ENCODE data around the gene SLC40A1. TPM values are rescaled to one million over a fixed set of nuclear protein-coding genes. Genes with fewer than 3 reads are reported as not detected.
A peak's percentile ranks its signal among the peaks of the same experiment; 100 is the strongest.

SLC40A1 gene
- total and polyA plus RNA-seq, 2 of the 13 experiments (the other 11 are each of a cell fraction or from before 2014, with no cell fraction given), result 10.6 to 24.9 TPM

DNA sequence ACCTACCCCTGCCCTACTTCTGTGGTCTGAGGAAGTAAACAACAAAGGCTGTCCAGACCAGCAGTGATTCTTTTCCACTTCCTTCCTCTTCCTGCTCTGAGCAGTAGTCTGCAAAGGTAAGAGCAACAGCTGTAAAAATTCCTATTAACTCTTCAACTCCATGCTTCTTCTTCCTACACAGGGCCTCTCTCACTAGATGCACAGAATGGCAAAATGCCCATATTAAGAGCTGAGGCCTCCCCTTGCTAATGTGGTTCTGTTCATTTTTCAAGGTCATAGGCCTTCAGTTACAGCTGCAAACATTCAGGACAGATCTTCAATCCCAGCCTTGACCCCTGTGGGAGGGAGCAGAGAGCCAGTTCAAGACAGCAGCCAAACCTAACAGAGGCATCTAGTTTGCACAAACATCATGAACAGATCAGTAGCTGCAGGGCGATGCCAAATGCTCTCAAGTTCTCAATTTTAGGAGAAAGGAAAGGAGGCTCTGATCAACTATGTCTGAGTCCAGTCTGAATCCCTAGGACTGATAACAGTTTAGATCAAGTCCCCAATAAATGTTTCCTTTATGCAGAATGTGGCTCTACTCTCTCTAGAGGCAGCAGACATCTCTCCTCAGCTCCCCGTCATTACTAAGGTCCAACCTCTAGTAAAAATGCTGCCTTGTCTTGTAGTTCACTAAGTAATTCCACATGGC lies 20.9 kb downstream of the SLC40A1 start (continued):
- TF ChIP-seq NR2C2 (CRISPR knock-in tag; IDR thresholded peaks at IDR 0.05; ENCODE audit: borderline replicate concordance), result 0 out of 2 replicates have a peak, but pooled peaks have one; percentile 32
- no peak for TF ChIP-seq ZNF564 (CRISPR knock-in tag; IDR thresholded peaks at IDR 0.05)
- TF ChIP-seq, protein P1, sequence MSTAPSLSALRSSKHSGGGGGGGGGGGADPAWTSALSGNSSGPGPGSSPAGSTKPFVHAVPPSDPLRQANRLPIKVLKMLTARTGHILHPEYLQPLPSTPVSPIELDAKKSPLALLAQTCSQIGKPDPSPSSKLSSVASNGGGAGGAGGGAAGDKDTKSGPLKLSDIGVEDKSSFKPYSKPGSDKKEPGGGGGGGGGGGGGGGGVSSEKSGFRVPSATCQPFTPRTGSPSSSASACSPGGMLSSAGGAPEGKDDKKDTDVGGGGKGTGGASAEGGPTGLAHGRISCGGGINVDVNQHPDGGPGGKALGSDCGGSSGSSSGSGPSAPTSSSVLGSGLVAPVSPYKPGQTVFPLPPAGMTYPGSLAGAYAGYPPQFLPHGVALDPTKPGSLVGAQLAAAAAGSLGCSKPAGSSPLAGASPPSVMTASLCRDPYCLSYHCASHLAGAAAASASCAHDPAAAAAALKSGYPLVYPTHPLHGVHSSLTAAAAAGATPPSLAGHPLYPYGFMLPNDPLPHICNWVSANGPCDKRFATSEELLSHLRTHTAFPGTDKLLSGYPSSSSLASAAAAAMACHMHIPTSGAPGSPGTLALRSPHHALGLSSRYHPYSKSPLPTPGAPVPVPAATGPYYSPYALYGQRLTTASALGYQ (CRISPR knock-in tag; IDR thresholded peaks at IDR 0.05), result no peak
- TF ChIP-seq RBM22 (optimal IDR thresholded peaks at IDR 0.05; ENCODE audit: low read length), result no peak
- TF ChIP-seq, protein P2, sequence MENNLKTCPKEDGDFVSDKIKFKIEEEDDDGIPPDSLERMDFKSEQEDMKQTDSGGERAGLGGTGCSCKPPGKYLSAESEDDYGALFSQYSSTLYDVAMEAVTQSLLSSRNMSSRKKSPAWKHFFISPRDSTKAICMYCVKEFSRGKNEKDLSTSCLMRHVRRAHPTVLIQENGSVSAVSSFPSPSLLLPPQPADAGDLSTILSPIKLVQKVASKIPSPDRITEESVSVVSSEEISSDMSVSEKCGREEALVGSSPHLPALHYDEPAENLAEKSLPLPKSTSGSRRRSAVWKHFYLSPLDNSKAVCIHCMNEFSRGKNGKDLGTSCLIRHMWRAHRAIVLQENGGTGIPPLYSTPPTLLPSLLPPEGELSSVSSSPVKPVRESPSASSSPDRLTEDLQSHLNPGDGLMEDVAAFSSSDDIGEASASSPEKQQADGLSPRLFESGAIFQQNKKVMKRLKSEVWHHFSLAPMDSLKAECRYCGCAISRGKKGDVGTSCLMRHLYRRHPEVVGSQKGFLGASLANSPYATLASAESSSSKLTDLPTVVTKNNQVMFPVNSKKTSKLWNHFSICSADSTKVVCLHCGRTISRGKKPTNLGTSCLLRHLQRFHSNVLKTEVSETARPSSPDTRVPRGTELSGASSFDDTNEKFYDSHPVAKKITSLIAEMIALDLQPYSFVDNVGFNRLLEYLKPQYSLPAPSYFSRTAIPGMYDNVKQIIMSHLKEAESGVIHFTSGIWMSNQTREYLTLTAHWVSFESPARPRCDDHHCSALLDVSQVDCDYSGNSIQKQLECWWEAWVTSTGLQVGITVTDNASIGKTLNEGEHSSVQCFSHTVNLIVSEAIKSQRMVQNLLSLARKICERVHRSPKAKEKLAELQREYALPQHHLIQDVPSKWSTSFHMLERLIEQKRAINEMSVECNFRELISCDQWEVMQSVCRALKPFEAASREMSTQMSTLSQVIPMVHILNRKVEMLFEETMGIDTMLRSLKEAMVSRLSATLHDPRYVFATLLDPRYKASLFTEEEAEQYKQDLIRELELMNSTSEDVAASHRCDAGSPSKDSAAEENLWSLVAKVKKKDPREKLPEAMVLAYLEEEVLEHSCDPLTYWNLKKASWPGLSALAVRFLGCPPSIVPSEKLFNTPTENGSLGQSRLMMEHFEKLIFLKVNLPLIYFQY (CRISPR knock-in tag; IDR thresholded peaks at IDR 0.05; ENCODE audit: borderline replicate concordance), result no peak
- TF ChIP-seq, protein P3, sequence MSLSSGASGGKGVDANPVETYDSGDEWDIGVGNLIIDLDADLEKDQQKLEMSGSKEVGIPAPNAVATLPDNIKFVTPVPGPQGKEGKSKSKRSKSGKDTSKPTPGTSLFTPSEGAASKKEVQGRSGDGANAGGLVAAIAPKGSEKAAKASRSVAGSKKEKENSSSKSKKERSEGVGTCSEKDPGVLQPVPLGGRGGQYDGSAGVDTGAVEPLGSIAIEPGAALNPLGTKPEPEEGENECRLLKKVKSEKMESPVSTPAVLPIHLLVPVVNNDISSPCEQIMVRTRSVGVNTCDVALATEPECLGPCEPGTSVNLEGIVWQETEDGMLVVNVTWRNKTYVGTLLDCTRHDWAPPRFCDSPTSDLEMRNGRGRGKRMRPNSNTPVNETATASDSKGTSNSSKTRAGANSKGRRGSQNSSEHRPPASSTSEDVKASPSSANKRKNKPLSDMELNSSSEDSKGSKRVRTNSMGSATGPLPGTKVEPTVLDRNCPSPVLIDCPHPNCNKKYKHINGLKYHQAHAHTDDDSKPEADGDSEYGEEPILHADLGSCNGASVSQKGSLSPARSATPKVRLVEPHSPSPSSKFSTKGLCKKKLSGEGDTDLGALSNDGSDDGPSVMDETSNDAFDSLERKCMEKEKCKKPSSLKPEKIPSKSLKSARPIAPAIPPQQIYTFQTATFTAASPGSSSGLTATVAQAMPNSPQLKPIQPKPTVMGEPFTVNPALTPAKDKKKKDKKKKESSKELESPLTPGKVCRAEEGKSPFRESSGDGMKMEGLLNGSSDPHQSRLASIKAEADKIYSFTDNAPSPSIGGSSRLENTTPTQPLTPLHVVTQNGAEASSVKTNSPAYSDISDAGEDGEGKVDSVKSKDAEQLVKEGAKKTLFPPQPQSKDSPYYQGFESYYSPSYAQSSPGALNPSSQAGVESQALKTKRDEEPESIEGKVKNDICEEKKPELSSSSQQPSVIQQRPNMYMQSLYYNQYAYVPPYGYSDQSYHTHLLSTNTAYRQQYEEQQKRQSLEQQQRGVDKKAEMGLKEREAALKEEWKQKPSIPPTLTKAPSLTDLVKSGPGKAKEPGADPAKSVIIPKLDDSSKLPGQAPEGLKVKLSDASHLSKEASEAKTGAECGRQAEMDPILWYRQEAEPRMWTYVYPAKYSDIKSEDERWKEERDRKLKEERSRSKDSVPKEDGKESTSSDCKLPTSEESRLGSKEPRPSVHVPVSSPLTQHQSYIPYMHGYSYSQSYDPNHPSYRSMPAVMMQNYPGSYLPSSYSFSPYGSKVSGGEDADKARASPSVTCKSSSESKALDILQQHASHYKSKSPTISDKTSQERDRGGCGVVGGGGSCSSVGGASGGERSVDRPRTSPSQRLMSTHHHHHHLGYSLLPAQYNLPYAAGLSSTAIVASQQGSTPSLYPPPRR (CRISPR knock-in tag; IDR thresholded peaks at IDR 0.05; ENCODE audit: borderline replicate concordance), result no peak
- TF ChIP-seq JARID2 (CRISPR knock-in tag; IDR thresholded peaks at IDR 0.05; ENCODE audit: insufficient replicate concordance), result no peak
- no peak for TF ChIP-seq TOPORS (CRISPR knock-in tag; IDR thresholded peaks at IDR 0.05)
- no peak for TF ChIP-seq ZNF772 (CRISPR knock-in tag; IDR thresholded peaks at IDR 0.05)
- TF ChIP-seq NCOA1 (CRISPR knock-in tag; IDR thresholded peaks at IDR 0.05), result 0 out of 2 replicates have a peak, but pooled peaks have one; percentile 22
- TF ChIP-seq EEA1 (CRISPR knock-in tag; IDR thresholded peaks at IDR 0.05; ENCODE audit: borderline replicate concordance), result no peak
- 0 out of 2 replicates have a peak, but pooled peaks have one; percentile 17 for TF ChIP-seq RFXAP (CRISPR knock-in tag; IDR thresholded peaks at IDR 0.05; ENCODE audit: borderline replicate concordance)
- TF ChIP-seq CSRNP2 (CRISPR knock-in tag; conservative IDR thresholded peaks at IDR 0.05; ENCODE audit: low read depth), result no peak
- TF ChIP-seq ZNF335 (CRISPR knock-in tag; IDR thresholded peaks at IDR 0.05), result no peak
- no peak for TF ChIP-seq ZEB1 (IDR thresholded peaks at IDR 0.05; ENCODE audit: insufficient replicate concordance, low read depth)
- no peak; the same call in 1 of the 2 replicates for TF ChIP-seq RCOR2 (CRISPR knock-in tag; IDR thresholded peaks at IDR 0.05)
